Endothelial cell of umbilical vein (primary cell): Measurements from ENCODE around the gene PROX1. TPM values are rescaled to one million over a fixed set of nuclear protein-coding genes. Genes with fewer than 3 reads are reported as not detected.

Experiments
- BruUV-seq: library from RNA; stranded (reverse); fragments of 400-500 nt; replicated peaks from 2 replicates; lab custom pipeline; 2021; lab: Mats Ljungman, UMichigan
- CTCF ChIA-PET: fragments of 300-600, 350-600 bp; sonication (Branson Sonifier 250); formaldehyde crosslinking; loops from one replicate; lab custom pipeline; 2021; ENCODE audit warnings: antibody characterized with exemption, inconsistent platforms; lab: Charles Lee
- POLR2A ChIA-PET: fragments of 300-600, 350-600 bp; sonication (Branson Sonifier 250); formaldehyde crosslinking; loops from one replicate; lab custom pipeline; 2021; ENCODE audit warnings: antibody characterized with exemption, inconsistent platforms; lab: Charles Lee
- DNase-seq: peaks from one replicate; pipeline ENCODE4 v3.0.0-alpha.2; 2011; ENCODE audit warnings: low read depth, low spot score
- FAIRE-seq: peaks from 2 replicates; lab custom pipeline; 2011; peaks lifted over from hg19 to GRCh38; lab: Jason Lieb, UNC
- H2AFZ ChIP-seq: 2 replicates; pipeline ENCODE4 v1.6.0; 2012; ENCODE audit warnings: low read depth, low read length, control low read depth, inconsistent platforms
- H3K27ac ChIP-seq: 2 replicates; pipeline ENCODE4 v1.5.1; 2011; ENCODE audit warnings: low read depth, mild to moderate bottlenecking, control low read depth, low read length, moderate library complexity; ENCODE audit not compliant: insufficient read depth
- H3K27me3 ChIP-seq, 2 experiments: 2 replicates each; pipeline versions ENCODE4 v1.6.0 to v1.6.1; 2011; ENCODE audit warnings: low read length in 2 of 2, mixed read lengths in 1 of 2; ENCODE audit not compliant: control insufficient read depth in 2 of 2, insufficient read depth in 2 of 2
- H3K36me3 ChIP-seq, 2 experiments: 2 replicates in 1 of 2; 3 replicates in 1 of 2; pipeline ENCODE4 v1.5.1; 2011; ENCODE audit warnings: low read length in 2 of 2, mild to moderate bottlenecking in 1 of 2, moderate library complexity in 1 of 2; ENCODE audit not compliant: control insufficient read depth in 2 of 2, insufficient read depth in 2 of 2; ENCODE audit errors: extremely low read depth in 1 of 2
- H3K4me1 ChIP-seq: 3 replicates; pipeline ENCODE4 v1.5.1; 2011; ENCODE audit warnings: mild to moderate bottlenecking, low read length; ENCODE audit not compliant: control insufficient read depth, insufficient read depth; ENCODE audit errors: extremely low read depth
- H3K4me2 ChIP-seq: 2 replicates; pipeline ENCODE4 v1.6.1; 2011; ENCODE audit warnings: low read length, control low read depth, mixed read lengths; ENCODE audit not compliant: insufficient read depth
- H3K4me3 ChIP-seq, 3 experiments: fragments of 200-600 bp in 1 of 3; sonication (generic), shearing (Covaris generic) in 1 of 3; replicated peaks in 1 of 3; 2 replicates each; pipeline ENCODE4 v1.5.1; 2011 to 2016; ENCODE audit warnings: control low read depth in 3 of 3, low read length in 3 of 3, mild to moderate bottlenecking in 2 of 3, inconsistent platforms in 1 of 3, low read depth in 1 of 3, moderate library complexity in 1 of 3; ENCODE audit not compliant: insufficient read depth in 1 of 3
- H3K79me2 ChIP-seq: 2 replicates; pipeline ENCODE4 v1.6.0; 2012; ENCODE audit warnings: low read length, inconsistent platforms; ENCODE audit not compliant: control insufficient read depth, insufficient read depth
- H3K9ac ChIP-seq: replicated peaks from 2 replicates; pipeline ENCODE3; 2011; ENCODE audit warnings: low read length, control low read depth; ENCODE audit not compliant: insufficient read depth; ENCODE audit errors: extremely low read depth
- H3K9me1 ChIP-seq: replicated peaks from 3 replicates; pipeline ENCODE4 v1.6.0; 2011; ENCODE audit warnings: mild to moderate bottlenecking, low read length; ENCODE audit not compliant: control insufficient read depth, insufficient read depth; ENCODE audit errors: extremely low read depth
- H3K9me3 ChIP-seq: replicated peaks from 2 replicates; pipeline ENCODE4 v1.5.1; 2012; ENCODE audit warnings: low read length, inconsistent platforms; ENCODE audit not compliant: control insufficient read depth, insufficient read depth
- H4K20me1 ChIP-seq: replicated peaks from 2 replicates; pipeline ENCODE3; 2011; ENCODE audit warnings: mild to moderate bottlenecking, low read length; ENCODE audit not compliant: control insufficient read depth, insufficient read depth; ENCODE audit errors: extremely low read depth
- CTCF ChIP-seq, 2 donors: IDR thresholded peaks; 1 replicate in 1 of 2; 2 replicates in 1 of 2; pipeline ENCODE4 v1.5.1; 2011; ENCODE audit warnings: low read length in 2 of 2, mild to moderate bottlenecking in 2 of 2, moderate library complexity in 2 of 2, control low read depth in 1 of 2, inconsistent platforms in 1 of 2, low read depth in 1 of 2; ENCODE audit not compliant: insufficient read depth in 1 of 2; ENCODE audit errors: extremely low read depth in 1 of 2
- EZH2 ChIP-seq: IDR thresholded peaks from 2 replicates; pipeline ENCODE4 v1.6.1; 2012; ENCODE audit warnings: borderline replicate concordance, low read depth, mild to moderate bottlenecking, moderate library complexity, low read length, inconsistent platforms; ENCODE audit not compliant: severe bottlenecking
- FOS ChIP-seq: IDR thresholded peaks from 2 replicates; pipeline ENCODE4 v1.6.1; 2011; ENCODE audit warnings: mild to moderate bottlenecking, low read length, moderate library complexity, borderline replicate concordance; ENCODE audit not compliant: insufficient read depth
- GATA2 ChIP-seq: IDR thresholded peaks from 2 replicates; pipeline ENCODE4 v1.7.0; 2011; ENCODE audit warnings: low read depth, mild to moderate bottlenecking, moderate library complexity, mixed read lengths, low read length; ENCODE audit not compliant: insufficient read length, insufficient read depth
- JUN ChIP-seq: IDR thresholded peaks from 2 replicates; pipeline ENCODE4 v1.6.1; 2011; ENCODE audit warnings: borderline replicate concordance, low read depth; ENCODE audit not compliant: insufficient read length, insufficient read depth
- MAX ChIP-seq: IDR thresholded peaks from 2 replicates; pipeline ENCODE4 v1.6.1; 2011; ENCODE audit not compliant: insufficient read depth, insufficient read length
- MYC ChIP-seq: IDR thresholded peaks from one replicate; pipeline ENCODE4 v1.6.1; 2011; ENCODE audit warnings: mild to moderate bottlenecking, low read depth, low read length
- POLR2A ChIP-seq: IDR thresholded peaks from 2 replicates; pipeline ENCODE4 v1.6.1; 2012; ENCODE audit warnings: low read depth, mild to moderate bottlenecking, control low read depth, low read length
- POLR2AphosphoS5 ChIP-seq: IDR thresholded peaks from 2 replicates; pipeline ENCODE4 v1.6.1; 2012; ENCODE audit warnings: low read depth, mild to moderate bottlenecking, control low read depth, low read length, moderate library complexity; ENCODE audit not compliant: insufficient read depth
- dilution Hi-C: fragments of 300-500 bp; cut with MboI; formaldehyde crosslinking; loops from one replicate; pipeline ENCODE4 v1.15.0; 2019; ENCODE audit warnings: low sequenced_read_pairs; ENCODE audit not compliant: extremely low pct_ligation_motif_present
- intact Hi-C: fragments of 100-400 bp; cut with micrococcal nuclease; formaldehyde crosslinking; loops from one replicate; pipeline ENCODE4 v1.10.0; 2022
- polyA plus RNA-seq, 4 experiments: library from polyadenylated mRNA; depleted of rRNA in 3 of 4; stranded (reverse) in 3 of 4; unstranded in 1 of 4; fragments of >200 nt; gene quantifications; 2 replicates each; pipeline versions ENCODE4 v1.2.1 to v1.2.3, GENCODE V29; 2011 to 2012; ENCODE audit warnings: missing spikeins in 1 of 4
- total RNA-seq: library from RNA; stranded (reverse); gene quantifications from 2 replicates; pipeline ENCODE4 v1.2.3, GENCODE V29; 2021

PROX1 gene
- total and polyA plus RNA-seq, 2 donors (not counting 3 experiments of a cell fraction or from before 2014, with no cell fraction given), result 2.2 to 4.0 TPM

GRCh38 chr1:213976665-213977485, 10.9 kb upstream of the PROX1 start:
- no peak overlapping the region for H3K9ac ChIP-seq
- ChIA-PET POLR2A (interaction anchor here (0.7 to 2.3 kb wide), 3 partner anchors 11 to 143 kb away, joined by 3 to 25 read pairs (median 9); partner anchors contain the start of gene PROX1), CTCF (interaction anchor here (1.0 to 2.4 kb wide), 7 partner anchors 10 to 355 kb away, joined by 4 to 17 read pairs (median 6); partner anchors contain the start of gene PROX1)
- dilution Hi-C loops, result no loop called here
- intact Hi-C loops, result no loop called here
- TF ChIP-seq POLR2AphosphoS5, result no peak
- TF ChIP-seq JUN, result no peak
- no peak for TF ChIP-seq MYC
- no peaks in the 10 kb centered on the region for H4K20me1 ChIP-seq
- H2AFZ ChIP-seq, result no peak overlapping the region
- peak overlapping the region; percentile 47 for H3K4me2 ChIP-seq
- H3K36me3 ChIP-seq, result no peaks in the 10 kb centered on the region
- H3K27ac ChIP-seq, result peak overlapping the region; percentile 62
- H3K4me1 ChIP-seq, result peaks cover 36% of the 10 kb centered on the region
- H3K9me3 ChIP-seq, result no peaks in the 10 kb centered on the region
- H3K27me3 ChIP-seq, result no peaks in the 10 kb centered on the region
- DNase-seq (no peak), FAIRE-seq (no peak)
- no peaks in the 10 kb centered on the region for H3K9me1 ChIP-seq
- BruUV-seq, result no TSS peak
- no peaks in the 10 kb centered on the region for H3K79me2 ChIP-seq
- no peak overlapping the region for H3K4me3 ChIP-seq

GRCh38 chr1:213977486-213977842, 10.3 kb upstream of the PROX1 start:
- no peaks in the 10 kb centered on the region for H3K9me1 ChIP-seq
- peak; percentile 92 for FAIRE-seq
- peaks cover 0 to 2% of the 10 kb centered on the region in 2 experiments for H3K27me3 ChIP-seq
- H2AFZ ChIP-seq, result peak overlapping the region; percentile 35
- H3K79me2 ChIP-seq, result no peaks in the 10 kb centered on the region
- peak; percentile 98 for DNase-seq
- ChIA-PET CTCF (interaction anchor here (0.7 to 2.4 kb wide), 10 partner anchors 10 to 354 kb away, joined by 3 to 17 read pairs (median 5); partner anchors contain the start of gene PROX1), POLR2A (interaction anchor here (0.7 to 2.3 kb wide), 3 partner anchors 10 to 142 kb away, joined by 3 to 25 read pairs (median 9); partner anchors contain the start of gene PROX1)
- peak overlapping the region; percentile 62 for H3K27ac ChIP-seq
- BruUV-seq, result no TSS peak
- dilution Hi-C loops, result no loop called here
- peak overlapping the region; percentile 27 for H3K4me2 ChIP-seq
- H3K9ac ChIP-seq, result no peak overlapping the region
- peaks cover 38% of the 10 kb centered on the region for H3K4me1 ChIP-seq
- no peaks in the 10 kb centered on the region for H4K20me1 ChIP-seq
- no peaks in the 10 kb centered on the region for H3K36me3 ChIP-seq
- peak in 1 of 2 donors; percentile 17 for TF ChIP-seq CTCF (IDR thresholded peaks at IDR 0.05; ENCODE audit: extremely low read depth in 1 of 2, insufficient read depth in 1 of 2, low read depth in 1 of 2, low read length in 2 of 2)
- TF ChIP-seq FOS, result peak; percentile 66
- no peak for TF ChIP-seq MYC
- no peak for TF ChIP-seq MAX
- TF ChIP-seq POLR2AphosphoS5, result peak; percentile 83
- peak; percentile 52 for TF ChIP-seq POLR2A
- peak; percentile 31 for TF ChIP-seq JUN
- TF ChIP-seq EZH2, result no peak
- TF ChIP-seq GATA2, result peak; percentile 82
- H3K9me3 ChIP-seq, result no peaks in the 10 kb centered on the region
- H3K4me3 ChIP-seq, result no peak overlapping the region
- intact Hi-C loops, result no loop called here
